NCI-H510A treated with DMSO at 0.1 percent for 48 hours (cell line): ENCODE measurements around the gene ZNF675.
"Not testable (repeated sequence)": the region's sequence is repeated elsewhere in the genome, so short reads cannot be mapped to it uniquely, and the experiment has no call there.

Experiments
- DNase-seq: peaks from one replicate; lab custom pipeline; 2025; lab: John Stamatoyannopoulos, UW

ZNF675 gene

DNA sequence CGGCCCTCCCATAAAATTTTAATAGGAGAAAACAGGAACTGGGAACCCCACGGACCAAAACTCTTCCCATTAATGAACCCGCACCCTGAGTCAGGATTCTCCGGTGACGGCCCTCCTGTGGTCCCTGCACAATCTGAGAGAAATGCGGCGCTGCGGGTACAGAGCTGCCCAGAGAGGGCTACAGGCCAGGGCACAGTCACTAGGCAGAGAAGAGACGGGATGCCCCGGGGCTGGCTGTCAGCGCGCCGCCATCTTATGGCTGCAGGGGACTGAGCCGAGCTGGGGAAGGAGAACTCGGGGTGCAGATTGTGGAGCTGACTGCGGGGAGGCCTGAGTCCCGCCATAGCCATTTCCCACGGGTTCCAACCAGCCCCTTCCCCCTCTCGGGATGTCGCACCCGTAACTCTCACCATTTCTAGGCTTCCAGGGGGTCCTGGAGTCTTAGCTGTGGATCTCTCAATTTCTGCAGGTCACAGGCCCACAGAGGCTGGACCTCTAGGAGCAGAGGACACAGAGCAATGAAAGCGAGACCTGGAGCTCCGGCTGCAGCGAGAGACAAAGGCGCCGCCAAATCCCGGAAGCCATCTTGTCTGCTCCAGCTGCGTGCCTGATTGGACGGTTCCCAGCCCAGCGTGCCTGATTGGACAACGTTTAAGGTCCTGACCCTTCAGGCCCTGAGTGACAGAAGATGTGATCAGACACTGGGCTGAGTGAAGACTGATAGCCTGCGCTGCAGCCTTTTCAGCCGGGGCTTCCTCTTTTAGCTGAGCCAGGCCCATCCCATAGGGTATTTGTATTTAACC lies at the start of gene ZNF675:
Gene ZNF675, minus strand, starts transcription at position 592 of the 803 bp plus-strand sequence. Its CDS starts 179 bp downstream, at position 413.
- peak; percentile 92 for DNase-seq

- DNase-seq = not testable (repeated sequence)
Measured at GRCh38 chr19:23730729-23731465, 43.9 kb upstream of the ZNF675 start.

DNA sequence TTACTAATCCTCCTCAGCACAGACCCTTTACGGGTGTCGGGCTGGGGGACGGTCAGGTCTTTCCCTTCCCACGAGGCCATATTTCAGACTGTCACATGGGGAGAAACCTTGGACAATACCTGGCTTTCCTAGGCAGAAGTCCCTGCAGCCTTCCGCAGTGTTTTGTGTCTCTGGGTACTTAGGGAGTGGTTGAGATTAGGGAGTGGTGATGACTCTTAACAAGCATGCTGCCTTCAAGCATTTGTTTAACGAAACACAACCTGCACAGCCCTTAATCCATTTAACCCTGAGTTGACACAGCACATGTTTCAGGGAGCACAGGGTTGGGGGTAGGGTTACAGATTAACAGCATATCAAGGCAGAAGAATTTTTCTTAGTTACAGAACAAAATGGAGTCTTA lies 37.1 kb upstream of the ZNF675 start:
- not testable (repeated sequence) for DNase-seq

DNA sequence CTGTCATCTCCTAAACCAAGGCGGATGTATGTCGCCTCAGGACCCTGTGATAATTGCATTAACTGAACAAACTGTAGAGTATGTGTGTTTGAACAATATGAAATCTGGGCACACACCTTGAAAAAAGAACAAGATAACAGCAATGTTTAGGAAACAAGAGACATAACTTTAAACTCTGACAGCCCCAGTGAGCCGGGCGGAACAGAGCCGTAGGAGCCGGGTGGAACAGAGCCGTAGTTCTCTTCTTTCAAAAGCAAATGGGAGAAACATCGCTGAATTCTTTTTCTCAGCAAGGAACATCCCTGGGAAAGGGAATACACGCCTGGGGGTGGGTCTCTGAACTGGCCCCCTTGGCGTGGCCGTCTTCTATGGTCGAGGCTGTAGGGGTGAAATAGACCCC lies 31.8 kb upstream of the ZNF675 start:
- DNase-seq = no peak

GRCh38 chr19:23716792-23717191 lies 29.8 kb upstream of the ZNF675 start:
- no peak for DNase-seq

- DNase-seq = no peak
Measured at GRCh38 chr19:23709347-23709746, 22.3 kb upstream of the ZNF675 start.

DNA sequence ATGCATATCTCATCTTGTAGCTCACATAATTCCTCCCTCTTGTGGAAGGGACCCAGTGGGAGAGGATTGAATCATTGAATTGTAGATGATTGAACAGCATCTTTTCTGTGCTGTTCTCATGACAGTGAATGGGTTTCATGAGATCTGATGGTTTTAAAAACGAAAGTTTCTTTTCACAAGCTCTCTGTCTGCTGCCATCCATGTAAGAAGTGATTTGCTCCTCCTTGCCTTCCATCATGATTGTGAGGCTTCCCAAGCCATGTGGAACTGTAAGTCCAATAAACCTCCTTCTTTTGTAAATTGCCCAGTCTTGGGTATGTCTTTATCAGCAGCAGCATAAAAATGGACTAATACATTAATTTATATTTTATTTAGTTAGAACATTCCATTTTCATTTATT lies 19.6 kb upstream of the ZNF675 start:
- no peak for DNase-seq

DNA sequence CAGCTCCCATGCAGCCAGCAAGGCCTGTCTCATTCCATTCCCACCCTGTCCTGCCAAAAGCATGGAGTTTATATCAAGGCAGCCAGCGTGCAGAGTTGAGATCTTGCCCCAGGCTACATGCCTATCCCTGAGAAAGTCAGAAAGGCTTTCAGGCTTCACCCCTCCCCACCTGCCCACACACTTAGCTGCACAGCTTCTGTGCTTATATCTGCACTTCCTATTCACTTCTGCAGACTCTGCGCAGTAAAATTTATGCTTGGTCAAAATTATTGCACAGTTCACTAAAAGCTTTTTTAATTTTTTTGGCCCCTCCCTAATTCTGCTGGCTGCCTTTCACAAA lies 12.5 kb upstream of the ZNF675 start:
- no peak for DNase-seq

- DNase-seq = no peak
Measured at GRCh38 chr19:23698711-23699520, 11.9 kb upstream of the ZNF675 start.

GRCh38 chr19:23692937-23693336 lies 5.9 kb upstream of the ZNF675 start:
- DNase-seq = not testable (repeated sequence)

DNA sequence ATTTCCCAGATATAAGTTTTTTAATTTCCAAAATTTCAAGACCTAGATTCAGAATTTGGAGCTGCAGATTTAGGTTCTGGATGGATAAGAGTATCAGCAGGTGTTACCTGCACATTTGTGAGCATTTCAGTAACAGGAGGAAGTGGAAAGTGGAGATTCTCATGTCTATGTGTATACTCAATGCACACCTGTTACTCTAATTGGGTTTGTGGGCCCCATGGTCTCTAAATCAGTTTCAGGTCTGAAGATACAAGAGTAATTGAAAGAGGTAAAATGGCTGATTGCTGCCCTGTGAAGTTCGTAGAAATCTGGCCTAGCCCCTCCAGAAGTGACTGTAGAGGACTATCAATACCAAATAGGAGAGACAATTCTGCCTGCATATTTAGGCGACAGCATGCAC lies 13.9 kb downstream of the ZNF675 start:
- DNase-seq = no peak

GRCh38 chr19:23668606-23669005 lies 18.4 kb downstream of the ZNF675 start:
- DNase-seq = not testable (repeated sequence)

DNA sequence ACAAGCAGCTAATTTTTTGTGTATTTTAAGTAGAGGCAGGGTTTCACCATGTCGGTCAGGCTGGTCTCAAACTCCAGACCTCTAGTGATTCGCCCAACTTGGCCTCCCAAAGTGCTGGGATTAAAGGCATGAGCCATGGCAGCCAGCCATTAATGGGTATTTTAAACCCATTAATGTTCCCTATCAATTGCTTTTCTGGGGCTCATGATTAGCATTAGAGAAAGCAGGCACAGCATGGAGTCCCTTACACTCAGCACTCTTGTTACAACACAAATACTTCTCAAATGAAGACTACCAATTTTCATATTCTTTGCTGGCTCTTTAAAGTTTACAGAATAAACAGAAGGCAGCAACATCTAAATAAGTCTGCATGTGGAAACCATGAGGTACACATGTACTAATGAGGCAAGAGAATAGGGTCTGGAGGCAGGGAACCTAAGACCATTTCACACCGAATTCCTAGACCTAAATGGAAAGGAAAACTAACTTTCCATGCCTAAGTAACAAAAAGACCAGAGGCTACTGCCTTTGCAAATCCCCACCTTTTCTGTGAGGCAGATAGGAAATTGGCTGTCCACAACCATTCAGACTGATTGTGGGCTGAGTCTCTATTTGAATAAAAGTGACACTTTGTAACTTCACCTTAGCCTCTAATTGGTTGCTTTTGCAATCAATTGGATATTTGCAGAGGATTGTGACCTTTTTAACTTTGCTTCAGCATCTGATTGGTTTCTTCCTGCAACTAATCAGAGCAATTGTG lies 21.2 kb downstream of the ZNF675 start:
- no peak for DNase-seq

DNA sequence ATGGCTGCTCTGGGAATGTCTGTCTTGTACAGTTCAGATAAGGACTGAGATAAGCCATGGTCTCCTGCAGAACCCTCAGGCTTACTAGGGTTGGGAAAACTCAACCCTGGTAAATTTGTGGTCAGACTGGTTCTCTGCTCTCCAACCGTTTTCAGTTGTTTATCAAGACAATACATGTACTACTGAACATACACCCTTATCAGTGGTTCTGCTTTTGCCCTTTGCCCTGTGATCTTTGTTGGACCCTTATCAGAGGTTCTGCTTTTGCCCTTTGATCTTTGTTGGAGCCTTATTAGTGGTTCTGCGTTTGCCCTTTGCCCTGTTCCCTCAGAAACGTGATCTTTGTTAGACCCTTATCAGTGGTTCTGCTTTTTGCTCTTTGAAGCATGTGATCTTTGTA lies 37.2 kb downstream of the ZNF675 start:
- not testable (repeated sequence) for DNase-seq
